Small intestine (tissue), 7 donors: ENCODE results near the gene PI16. TPM values are rescaled to one million over a fixed set of nuclear protein-coding genes. Genes with fewer than 3 reads are reported as not detected.
"Not testable (repeated sequence)": the region's sequence is repeated elsewhere in the genome, so short reads cannot be mapped to it uniquely, and the experiment has no call there.

ENCODE experiments used
- DNase-seq, 2 donors: peaks; one replicate each; pipeline versions ENCODE4 v3.0.0 to v3.0.0-alpha.2; 2013
- FAIRE-seq: peaks from 2 replicates; lab custom pipeline; 2012; peaks lifted over from hg19 to GRCh38; lab: Jason Lieb, UNC
- H3K27ac ChIP-seq, 3 donors: one replicate each; pipeline ENCODE4 v1.5.1; 2013; ENCODE audit warnings: low read length in 2 of 3, mild to moderate bottlenecking in 2 of 3, control low read depth in 1 of 3, inconsistent platforms in 1 of 3, low read depth in 1 of 3, moderate library complexity in 1 of 3
- H3K27me3 ChIP-seq, 3 donors: one replicate each; pipeline ENCODE4 v1.6.1; 2013; ENCODE audit warnings: low read length in 3 of 3, inconsistent platforms in 1 of 3; ENCODE audit not compliant: control insufficient read depth in 3 of 3, insufficient read depth in 3 of 3
- H3K36me3 ChIP-seq, 3 donors: one replicate each; pipeline ENCODE4 v1.6.1; 2013; ENCODE audit warnings: low read length in 3 of 3, inconsistent platforms in 1 of 3, low read depth in 1 of 3, mild to moderate bottlenecking in 1 of 3, moderate library complexity in 1 of 3; ENCODE audit not compliant: control insufficient read depth in 3 of 3, insufficient read depth in 2 of 3
- H3K4me1 ChIP-seq, 3 donors: one replicate each; pipeline ENCODE4 v1.6.1; 2013; ENCODE audit warnings: low read length in 2 of 3, inconsistent platforms in 1 of 3, low read depth in 1 of 3, mild to moderate bottlenecking in 1 of 3, moderate library complexity in 1 of 3; ENCODE audit not compliant: control insufficient read depth in 3 of 3, insufficient read depth in 2 of 3
- H3K4me3 ChIP-seq, 3 donors: one replicate each; pipeline ENCODE4 v1.5.1; 2013; ENCODE audit warnings: low read length in 3 of 3, control low read depth in 1 of 3, inconsistent platforms in 1 of 3, low read depth in 1 of 3, mild to moderate bottlenecking in 1 of 3, moderate library complexity in 1 of 3
- H3K9me3 ChIP-seq, 2 donors: one replicate each; pipeline ENCODE4 v1.6.1; 2013; ENCODE audit warnings: low read depth in 1 of 2, low read length in 1 of 2; ENCODE audit not compliant: control insufficient read depth in 2 of 2, insufficient read depth in 1 of 2
- WGBS, 3 donors: extraction: QIAGEN DNeasy Blood & Tissue Kit; methylation state at CpG; one replicate each; pipeline ENCODE4 v1.1.7; 2013; 5-methylcytosine and 5-hydroxymethylcytosine counted together
- polyA plus RNA-seq, 4 donors: library from polyadenylated mRNA; stranded (reverse) in 3 of 4; unstranded in 1 of 4; fragments of 200-250 nt in 3 of 4; fragments of 120-200 nt in 1 of 4; gene quantifications; one replicate each; pipeline versions ENCODE4 v1.2.1 to v1.2.3, GENCODE V29; 2013
- donor health status: healthy with polysubstance abuse.
- donor health status: control.
- donor health status: control.
- donor health status: Bipolar disorder and iron deficiency.
- donor health status: healthy.

Gene PI16
- polyA plus RNA-seq, 4 donors, result 0.09 to 2.3 (median 0.27) TPM; not detected in 1

GRCh38 chr6:36942329-36942728 is 12.2 kb upstream of the PI16 start:
- H3K27me3 ChIP-seq, H3K36me3 ChIP-seq, H3K27ac ChIP-seq, DNase-seq, H3K4me1 ChIP-seq, H3K4me3 ChIP-seq, FAIRE-seq, H3K9me3 ChIP-seq: not testable (repeated sequence)
- 33 to 80% (median 80%) methylated on average over 1 of the region's 2 CpGs for WGBS, 3 donors

- no peak for FAIRE-seq
- no peaks in the 10 kb centered on the region for H3K27me3 ChIP-seq
Observed at GRCh38 chr6:36944650-36945049, 9.9 kb upstream of the PI16 start.

GRCh38 chr6:36945301-36945700 is 9.2 kb upstream of the PI16 start:
- no peaks in the 10 kb centered on the region for H3K27me3 ChIP-seq
- no peak overlapping the region for H3K4me3 ChIP-seq
- WGBS, 3 donors, result 81 to 88% (median 86%) methylated on average over 4 of the region's 4 CpGs
- H3K9me3 ChIP-seq, result peaks cover 0 to 2% of the 10 kb centered on the region in 2 donors
- no peak overlapping the region for H3K27ac ChIP-seq
- FAIRE-seq (no peak), DNase-seq (no peak)
- no peaks in the 10 kb centered on the region for H3K36me3 ChIP-seq
- no peaks in the 10 kb centered on the region for H3K4me1 ChIP-seq

More at GRCh38 chr6:36944650-36945049, 9.9 kb upstream of the PI16 start:
- DNase-seq, result no peak
- Histone ChIP-seq H3K4me1 (no peaks in the 10 kb centered on the region), H3K4me3 (no peak overlapping the region), H3K9me3 (peaks cover 0 to 2% of the 10 kb centered on the region in 2 donors), H3K27ac (no peak overlapping the region), H3K36me3 (no peaks in the 10 kb centered on the region)
- 51 to 66% (median 56%) methylated on average over 5 of the region's 5 CpGs for WGBS, 3 donors

- Histone ChIP-seq H3K27ac (no peak overlapping the region), H3K27me3 (no peaks in the 10 kb centered on the region), H3K9me3 (no peaks in the 10 kb centered on the region), H3K4me1 (no peaks in the 10 kb centered on the region), H3K4me3 (no peak overlapping the region), H3K36me3 (no peaks in the 10 kb centered on the region)
- FAIRE-seq, result no peak
- DNase-seq, result no peak
- WGBS, 3 donors, result 83 to 84% (median 84%) methylated on average over 4 of the region's 4 CpGs
Observed at GRCh38 chr6:36946526-36946925, 8.0 kb upstream of the PI16 start.

- H3K36me3 ChIP-seq, result no peaks in the 10 kb centered on the region
- no peaks in the 10 kb centered on the region for H3K4me1 ChIP-seq
- no peak overlapping the region for H3K27ac ChIP-seq
- no peaks in the 10 kb centered on the region for H3K27me3 ChIP-seq
- DNase-seq, result no peak
- no peak for FAIRE-seq
- no peak overlapping the region for H3K4me3 ChIP-seq
- H3K9me3 ChIP-seq, result no peaks in the 10 kb centered on the region
- WGBS, 3 donors, result 69 to 82% (median 77%) methylated on average over 12 of the region's 12 CpGs
Observed at GRCh38 chr6:36947570-36948351, 6.8 kb upstream of the PI16 start.

GRCh38 chr6:36949076-36949475 is 5.5 kb upstream of the PI16 start:
- DNase-seq, H3K9me3 ChIP-seq, FAIRE-seq, H3K36me3 ChIP-seq, H3K27me3 ChIP-seq, H3K4me3 ChIP-seq, H3K27ac ChIP-seq, H3K4me1 ChIP-seq: not testable (repeated sequence)
- 91 to 94% (median 91%) methylated on average over 9 of the region's 9 CpGs for WGBS, 3 donors

GRCh38 chr6:36949636-36950035 is 4.9 kb upstream of the PI16 start:
- Histone ChIP-seq H3K9me3 (no peaks in the 10 kb centered on the region), H3K36me3 (no peaks in the 10 kb centered on the region), H3K4me3 (no peak overlapping the region), H3K27ac (no peak overlapping the region), H3K27me3 (no peaks in the 10 kb centered on the region), H3K4me1 (no peaks in the 10 kb centered on the region)
- DNase-seq (no peak), FAIRE-seq (no peak)
- WGBS, 3 donors, result 80 to 88% (median 82%) methylated on average over 3 of the region's 3 CpGs

GRCh38 chr6:36953931-36954261 is 642 bp upstream of the PI16 start:
- no peak overlapping the region for H3K27ac ChIP-seq
- no peak for DNase-seq
- FAIRE-seq, result no peak
- H3K4me3 ChIP-seq, result no peak overlapping the region
- H3K9me3 ChIP-seq, result no peaks in the 10 kb centered on the region
- no peaks in the 10 kb centered on the region for H3K36me3 ChIP-seq
- no peaks in the 10 kb centered on the region for H3K27me3 ChIP-seq
- H3K4me1 ChIP-seq, result no peaks in the 10 kb centered on the region
- WGBS, 3 donors, result 79 to 100% (median 84%) methylated on average over 1 of the region's 1 CpG

- Histone ChIP-seq H3K36me3 (no peaks in the 10 kb centered on the region), H3K27ac (no peak overlapping the region), H3K9me3 (no peaks in the 10 kb centered on the region), H3K4me1 (no peaks in the 10 kb centered on the region), H3K27me3 (no peaks in the 10 kb centered on the region), H3K4me3 (no peak overlapping the region)
- DNase-seq, result no peak
- WGBS, 3 donors, result 41 to 50% (median 43%) methylated on average over 6 of the region's 6 CpGs
- FAIRE-seq, result no peak
Observed at GRCh38 chr6:36955136-36955535, 598 bp downstream of the PI16 start.
